GM18502 (cell line): ENCODE results near the gene ZYG11A.
"Not testable (repeated sequence)": the region's sequence is repeated elsewhere in the genome, so short reads cannot be mapped to it uniquely, and the experiment has no call there.

Experiments used
- ATAC-seq: cut with Tn5 transposase; IDR thresholded peaks from one replicate; pipeline ENCODE4 v1.9.1; 2021; ENCODE audit warnings: mild to moderate bottlenecking; ENCODE audit not compliant: unreplicated experiment, poor library complexity

Gene ZYG11A

DNA sequence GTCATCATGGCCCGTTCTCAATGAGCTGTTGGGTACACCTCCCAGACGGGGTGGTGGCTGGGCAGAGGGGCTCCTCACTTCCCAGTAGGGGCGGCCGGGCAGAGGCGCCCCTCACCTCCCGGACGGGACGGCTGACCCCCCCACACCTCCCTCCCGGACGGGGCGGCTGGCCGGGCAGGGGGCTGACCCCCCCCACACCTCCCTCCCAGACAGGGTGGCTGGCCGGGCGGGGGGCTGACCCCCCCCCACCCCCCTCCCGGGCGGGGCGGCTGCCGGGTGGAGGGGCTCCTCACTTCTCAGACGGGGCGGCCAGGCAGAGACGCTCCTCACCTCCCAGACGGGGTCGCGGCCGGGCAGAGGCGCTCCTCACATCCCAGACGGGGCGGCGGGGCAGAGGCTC is 27.2 kb downstream of the ZYG11A start:
- not testable (repeated sequence) for ATAC-seq

GRCh38 chr1:52876843-52877242 is 34.3 kb downstream of the ZYG11A start:
- ATAC-seq, result no peak

DNA sequence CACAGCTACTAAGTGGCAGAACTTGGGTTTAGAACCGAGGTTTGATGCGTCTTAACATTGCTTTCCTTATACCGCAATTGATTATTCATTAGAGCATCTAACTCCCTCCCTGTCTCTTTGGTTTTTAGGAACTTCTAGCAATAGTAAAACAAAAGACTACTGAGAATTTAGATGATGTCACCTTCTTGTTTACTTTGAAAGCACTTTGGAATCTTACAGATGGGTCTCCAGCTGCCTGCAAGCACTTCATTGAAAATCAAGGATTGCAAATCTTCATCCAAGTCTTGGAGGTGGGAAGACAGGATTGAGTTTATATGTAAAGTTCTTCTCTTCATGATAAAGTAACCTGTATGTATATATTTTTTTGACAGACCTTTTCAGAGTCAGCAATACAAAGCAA is 35.0 kb downstream of the ZYG11A start:
- no peak for ATAC-seq

DNA sequence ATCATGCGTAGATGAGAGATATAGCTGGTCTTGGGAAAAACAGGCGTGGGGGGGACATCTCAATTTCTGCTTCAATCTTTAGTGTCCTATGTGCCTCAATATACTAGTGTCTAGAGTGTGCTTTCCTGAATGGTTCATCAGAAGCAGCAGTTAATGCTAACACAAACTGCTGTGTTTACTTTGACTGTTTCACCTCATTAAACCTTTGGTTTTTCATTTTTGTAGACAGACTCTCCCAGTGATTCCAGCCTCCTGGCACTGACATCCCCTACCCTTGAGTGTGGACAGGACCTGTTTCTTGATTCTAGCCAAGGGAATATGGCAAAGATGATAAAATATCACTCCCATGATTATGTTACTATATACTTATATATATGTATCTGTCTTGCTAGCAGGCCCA is 37.6 kb downstream of the ZYG11A start:
- ATAC-seq, result no peak

GRCh38 chr1:52887483-52887882 is 44.9 kb downstream of the ZYG11A start:
- no peak for ATAC-seq

- ATAC-seq, result no peak
These were observed 50.1 kb downstream of the ZYG11A start for GRCh38 chr1:52892424-52893215.

DNA sequence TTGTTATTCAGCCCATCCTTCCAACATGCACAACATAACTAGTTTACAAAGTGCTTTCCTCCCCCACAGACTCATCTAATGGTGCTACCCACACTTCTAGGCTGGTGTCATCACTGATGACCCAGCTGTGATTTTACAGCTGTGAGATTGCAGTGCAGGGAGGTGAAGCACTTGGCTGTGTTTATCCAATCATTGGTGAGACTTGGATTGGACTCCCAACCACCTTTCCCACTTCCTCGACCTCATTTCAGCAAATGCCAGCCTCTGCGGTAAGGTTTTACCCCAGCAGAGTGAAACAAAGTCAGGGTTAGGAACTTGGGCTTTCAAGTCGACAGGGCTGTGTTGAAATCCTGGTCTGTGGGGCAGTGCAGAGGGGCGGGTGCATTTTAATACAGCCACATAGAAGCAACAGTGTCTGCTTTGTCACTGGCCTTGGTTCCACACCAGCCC is 56.9 kb downstream of the ZYG11A start:
- no peak for ATAC-seq

GRCh38 chr1:52900402-52900801 is 57.8 kb downstream of the ZYG11A start:
- ATAC-seq, result no peak

GRCh38 chr1:52901384-52901783 is 58.8 kb downstream of the ZYG11A start:
- ATAC-seq, result no peak

GRCh38 chr1:52904208-52904926 is 61.8 kb downstream of the ZYG11A start:
- ATAC-seq, result no peak

GRCh38 chr1:52904927-52905698 is 62.6 kb downstream of the ZYG11A start:
- ATAC-seq, result peak; percentile 53

- no peak for ATAC-seq
These were observed 63.6 kb downstream of the ZYG11A start for GRCh38 chr1:52906135-52906603.

DNA sequence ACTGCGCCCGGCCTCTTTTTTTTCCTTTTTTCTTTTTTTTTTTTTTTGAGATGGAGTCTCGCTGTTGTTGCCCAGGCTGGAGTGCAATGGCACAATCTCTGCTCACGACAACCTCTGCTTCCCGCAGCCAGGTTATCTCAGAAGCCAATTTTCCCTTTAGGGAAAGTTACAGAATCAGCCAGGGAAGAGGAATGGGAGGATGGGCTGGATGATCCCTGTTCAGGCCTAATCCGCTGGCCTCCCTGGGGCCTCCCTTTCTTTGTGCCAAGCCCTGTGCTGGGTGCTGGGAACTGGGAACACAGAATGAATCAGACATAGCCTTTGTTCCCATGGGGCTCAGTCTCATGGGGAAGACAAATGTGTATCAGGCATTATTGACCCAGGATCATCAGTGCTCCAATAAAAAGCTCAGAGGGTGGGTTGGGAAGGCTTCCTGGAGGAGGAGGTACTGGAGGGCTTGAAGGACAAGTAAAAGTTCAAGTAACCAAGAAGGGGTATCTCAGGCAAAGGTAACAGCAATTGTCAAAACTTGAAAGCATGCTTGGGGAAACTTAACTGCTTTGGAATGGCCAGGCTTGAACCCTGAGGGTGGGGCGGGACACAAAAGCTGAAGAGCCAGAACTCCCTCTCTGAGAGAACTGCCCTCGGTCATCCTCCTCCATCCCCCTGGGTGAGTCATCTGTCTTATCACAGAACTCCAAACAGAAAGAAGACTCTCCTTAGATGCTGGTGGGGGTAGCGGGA is 64.7 kb downstream of the ZYG11A start:
- ATAC-seq, result no peak

DNA sequence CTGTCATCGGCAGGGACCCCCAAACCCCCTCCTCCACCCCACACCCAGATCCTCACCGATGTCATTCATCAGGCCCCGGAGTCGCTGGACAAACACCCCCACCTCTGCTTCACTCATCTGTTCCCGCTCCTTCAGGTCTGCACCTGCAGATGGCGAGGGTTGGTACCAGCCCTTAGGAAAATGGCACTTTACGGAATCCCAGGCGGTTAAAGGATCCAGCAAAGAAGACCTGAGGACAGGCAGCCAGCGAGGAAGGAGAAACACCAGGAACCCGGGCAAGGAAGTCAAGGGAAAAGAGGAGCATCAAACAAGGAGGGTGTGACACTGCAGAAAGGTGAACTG is 65.2 kb downstream of the ZYG11A start:
- ATAC-seq, result no peak

GRCh38 chr1:52911541-52911940 is 69.0 kb downstream of the ZYG11A start:
- no peak for ATAC-seq

DNA sequence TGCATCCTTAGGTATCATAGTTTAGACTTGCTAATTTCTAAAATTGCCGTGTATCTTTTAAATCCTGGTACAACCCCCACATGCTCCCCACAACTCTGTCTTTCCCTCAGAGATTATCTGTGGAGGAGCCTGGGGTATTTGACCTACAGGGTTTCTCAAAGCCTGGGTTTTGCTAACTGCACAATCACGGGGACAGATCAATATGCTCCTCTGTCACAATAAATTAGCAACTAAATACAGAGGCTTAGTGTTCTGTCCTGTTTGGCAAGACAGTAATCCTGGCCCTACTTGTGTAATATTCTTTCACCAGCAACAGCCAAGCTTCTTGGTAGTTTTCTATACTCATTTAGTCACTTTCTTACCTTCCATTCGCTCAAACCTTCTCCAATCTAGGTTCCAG is 70.5 kb downstream of the ZYG11A start:
- ATAC-seq, result no peak

- no peak for ATAC-seq
These were observed 71.0 kb downstream of the ZYG11A start for GRCh38 chr1:52913537-52913936.

GRCh38 chr1:52914463-52914862 is 71.9 kb downstream of the ZYG11A start:
- ATAC-seq, result no peak

DNA sequence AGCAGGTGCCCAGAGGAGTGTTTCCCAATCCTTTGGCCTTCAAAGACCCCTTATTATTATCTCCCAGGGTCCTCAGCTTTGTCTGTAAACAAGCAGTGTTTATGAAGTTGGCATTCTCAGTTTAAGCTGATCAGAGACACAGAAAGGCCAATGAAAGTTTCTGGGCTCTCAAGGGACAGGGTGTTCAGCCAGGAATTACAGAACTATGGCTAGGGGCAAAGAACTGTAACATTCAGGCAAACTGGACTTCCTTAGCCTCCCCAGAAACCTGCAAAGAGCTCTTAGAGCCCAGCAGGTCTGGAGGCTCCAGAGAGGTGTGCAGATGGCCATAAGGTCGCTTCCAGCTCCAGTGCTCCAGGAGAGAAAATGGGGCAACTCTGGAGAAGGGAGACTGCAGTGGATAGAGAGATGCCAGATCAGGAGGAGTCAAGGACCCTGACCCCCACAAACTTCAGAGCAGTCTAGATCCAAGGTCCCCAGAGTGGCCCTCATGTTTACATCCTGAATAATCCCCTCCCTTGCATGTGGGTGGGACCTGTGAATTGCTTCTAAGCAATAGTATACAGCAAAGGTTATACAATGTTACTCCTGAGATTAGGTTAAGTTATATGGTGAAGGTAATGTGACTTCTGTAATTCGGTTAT is 72.8 kb downstream of the ZYG11A start:
- ATAC-seq, result no peak

- ATAC-seq, result no peak
These were observed 73.3 kb downstream of the ZYG11A start for GRCh38 chr1:52915855-52916220.
